Testis (tissue), 3 donors: ENCODE measurements around the gene COTL1. TPM values are rescaled to one million over a fixed set of nuclear protein-coding genes. Genes with fewer than 3 reads are reported as not detected.
"Not testable (repeated sequence)": the region's sequence is repeated elsewhere in the genome, so short reads cannot be mapped to it uniquely, and the experiment has no call there.

ENCODE experiments used
- DNase-seq: peaks from one replicate; pipeline ENCODE4 v3.0.0-alpha.2; 2019
- H3K27ac ChIP-seq, 2 donors: fragments of 200-600 bp; sonication (generic); one replicate each; pipeline ENCODE4 v1.5.1; 2019
- H3K27me3 ChIP-seq: fragments of 200-600 bp; sonication (generic); one replicate; pipeline ENCODE4 v1.5.1; 2019
- H3K36me3 ChIP-seq: fragments of 200-600 bp; sonication (generic); one replicate; pipeline ENCODE4 v1.5.1; 2017; ENCODE audit warnings: low read depth; ENCODE audit errors: missing control alignments
- H3K4me1 ChIP-seq: fragments of 200-600 bp; sonication (generic); one replicate; pipeline ENCODE4 v1.5.1; 2019
- H3K4me3 ChIP-seq, 2 donors: fragments of 200-600 bp; sonication (generic); one replicate each; pipeline ENCODE4 v1.5.1; 2017 to 2019
- H3K9me3 ChIP-seq: fragments of 200-600 bp; sonication (generic); one replicate; pipeline ENCODE4 v1.5.1; 2017
- CTCF ChIP-seq, 3 experiments: fragments of 450-650 bp in 2 of 3; fragments of 200-600 bp in 1 of 3; sonication (generic) in 1 of 3; IDR thresholded peaks; one replicate each; pipeline ENCODE4 v1.5.1; 2016 to 2019; ENCODE audit warnings: antibody characterized with exemption in 3 of 3, mild to moderate bottlenecking in 2 of 3, moderate library complexity in 1 of 3
- POLR2A ChIP-seq: fragments of 450-650 bp; IDR thresholded peaks from one replicate; pipeline ENCODE4 v1.6.1; 2017; ENCODE audit warnings: antibody characterized with exemption, mild to moderate bottlenecking, moderate library complexity
- WGBS, 2 donors: methylation state at CpG; one replicate each; pipeline ENCODE4 v1.1.5; 2018; 5-methylcytosine and 5-hydroxymethylcytosine counted together
- intact Hi-C: fragments of 100-400 bp; cut with DNase I; formaldehyde crosslinking; loops from one replicate; pipeline ENCODE4 v1.15.1; 2023; ENCODE audit warnings: low total_unique reads
- polyA plus RNA-seq: library from polyadenylated mRNA; stranded (reverse); fragments of 350-450 nt; fragmentation: Illumina TruSeq; extraction: RNeasy Lipid Tissue Mini Kit (QIAGEN cat#74804); gene quantifications from one replicate; pipeline ENCODE4 v1.2.3, GENCODE V29; 2014; ENCODE audit warnings: low read depth, low replicate concordance; ENCODE audit not compliant: insufficient read depth
- total RNA-seq, 2 donors: library from RNA; depleted of rRNA; stranded (reverse); fragments of >200 nt; gene quantifications; one replicate each; pipeline ENCODE4 v1.2.3, GENCODE V29; 2016

The COTL1 gene
- total and polyA plus RNA-seq, 3 donors from 2014 or later = 56.9 to 124 (median 61.9) TPM

DNA sequence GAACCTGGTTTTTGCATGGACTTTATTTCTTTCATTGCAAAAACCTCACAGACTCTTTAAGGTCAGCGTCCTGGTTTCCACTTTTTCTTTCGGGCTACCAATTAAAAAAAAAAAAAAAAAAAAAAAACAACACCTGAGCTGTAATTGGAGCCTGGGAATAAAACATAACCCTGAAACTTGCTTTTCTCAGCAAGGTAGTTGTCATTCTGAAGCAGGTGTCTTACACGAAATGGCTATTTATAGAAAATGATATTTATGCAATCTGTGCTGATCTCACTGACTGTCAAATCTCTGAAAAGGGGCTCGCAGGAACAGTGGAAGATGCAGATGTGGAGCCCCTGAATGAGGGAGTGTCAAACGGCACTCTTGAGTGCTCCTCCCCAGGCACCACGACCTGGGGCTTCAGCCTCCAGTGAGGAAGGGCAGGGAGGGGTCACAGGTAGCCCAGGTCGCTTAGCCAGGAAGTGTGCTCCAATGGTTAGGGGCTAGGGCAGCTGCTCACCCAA is 10.4 kb upstream of the COTL1 start:
- 76 to 82% methylated on average over 7 of the region's 7 CpGs for WGBS, 2 donors
- Histone ChIP-seq H3K9me3 (no peaks in the 10 kb centered on the region), H3K4me1 (peaks cover 9% of the 10 kb centered on the region), H3K27ac (no peak overlapping the region), H3K36me3 (no peaks in the 10 kb centered on the region), H3K4me3 (no peak overlapping the region), H3K27me3 (no peaks in the 10 kb centered on the region)
- TF ChIP-seq CTCF (IDR thresholded peaks at IDR 0.05) (no peak), POLR2A (no peak)
- DNase-seq = no peak
- intact Hi-C loops = loop anchor here (10.0 kb wide), 1 partner anchor 97 kb away; no protein-coding TSS in a partner anchor

DNA sequence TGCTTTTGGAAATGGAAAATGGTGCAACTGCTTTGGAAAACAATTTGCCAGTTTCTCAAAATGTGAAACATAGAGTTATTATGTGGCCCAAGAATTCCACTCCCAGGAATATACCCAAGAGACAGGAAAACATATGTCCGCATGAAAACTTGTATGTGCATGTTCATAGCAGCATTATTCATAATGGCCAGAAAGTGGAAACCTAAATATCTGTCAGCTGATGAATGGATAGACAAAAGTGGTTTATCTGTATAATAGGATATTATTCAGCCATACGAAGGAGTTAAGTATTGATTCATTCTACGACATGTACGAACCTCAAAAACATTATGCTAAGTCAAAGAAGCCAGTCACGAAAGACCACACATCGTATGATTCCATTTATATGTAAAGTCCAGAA is 7.7 kb upstream of the COTL1 start:
- DNase-seq = no peak
- intact Hi-C loops = loop anchor here (10.0 kb wide), 1 partner anchor 99 kb away; no protein-coding TSS in a partner anchor
- Histone ChIP-seq H3K4me3 (no peak overlapping the region), H3K27me3 (no peaks in the 10 kb centered on the region), H3K4me1 (peaks cover 3% of the 10 kb centered on the region), H3K36me3 (no peaks in the 10 kb centered on the region), H3K27ac (no peak overlapping the region), H3K9me3 (no peaks in the 10 kb centered on the region)
- no peak for TF ChIP-seq POLR2A
- TF ChIP-seq CTCF (IDR thresholded peaks at IDR 0.05) = no peak
- WGBS, 2 donors = 94 to 95% methylated on average over 6 of the region's 6 CpGs

DNA sequence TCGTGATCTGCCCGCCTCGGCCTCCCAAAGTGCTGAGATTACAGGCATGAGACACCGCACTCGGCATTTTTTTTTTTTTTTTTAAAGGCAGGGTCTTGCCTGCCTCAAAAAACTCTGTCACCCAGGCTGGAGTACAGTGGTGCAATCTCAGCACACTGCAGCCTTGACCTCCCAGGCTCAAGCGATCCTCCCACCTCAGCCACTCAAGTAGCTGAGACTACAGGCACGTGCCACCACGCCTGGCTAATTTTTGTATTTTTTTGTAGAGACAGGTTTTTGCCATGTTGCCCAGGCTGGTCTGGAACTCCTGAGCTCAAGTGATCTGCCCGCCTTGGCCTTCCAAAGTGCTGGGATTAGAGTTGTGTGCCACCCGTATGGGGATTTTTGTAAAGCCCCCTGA is 3.0 kb upstream of the COTL1 start:
- intact Hi-C loops = loop anchor here (5.0 to 10.0 kb wide), 2 partner anchors 104 to 109 kb away; no protein-coding TSS in a partner anchor
- DNase-seq = peak; percentile 56
- H3K4me1 ChIP-seq, H3K27me3 ChIP-seq, H3K36me3 ChIP-seq, H3K4me3 ChIP-seq, H3K27ac ChIP-seq, H3K9me3 ChIP-seq: not testable (repeated sequence)
- 78 to 84% methylated on average over 10 of the region's 10 CpGs for WGBS, 2 donors

DNA sequence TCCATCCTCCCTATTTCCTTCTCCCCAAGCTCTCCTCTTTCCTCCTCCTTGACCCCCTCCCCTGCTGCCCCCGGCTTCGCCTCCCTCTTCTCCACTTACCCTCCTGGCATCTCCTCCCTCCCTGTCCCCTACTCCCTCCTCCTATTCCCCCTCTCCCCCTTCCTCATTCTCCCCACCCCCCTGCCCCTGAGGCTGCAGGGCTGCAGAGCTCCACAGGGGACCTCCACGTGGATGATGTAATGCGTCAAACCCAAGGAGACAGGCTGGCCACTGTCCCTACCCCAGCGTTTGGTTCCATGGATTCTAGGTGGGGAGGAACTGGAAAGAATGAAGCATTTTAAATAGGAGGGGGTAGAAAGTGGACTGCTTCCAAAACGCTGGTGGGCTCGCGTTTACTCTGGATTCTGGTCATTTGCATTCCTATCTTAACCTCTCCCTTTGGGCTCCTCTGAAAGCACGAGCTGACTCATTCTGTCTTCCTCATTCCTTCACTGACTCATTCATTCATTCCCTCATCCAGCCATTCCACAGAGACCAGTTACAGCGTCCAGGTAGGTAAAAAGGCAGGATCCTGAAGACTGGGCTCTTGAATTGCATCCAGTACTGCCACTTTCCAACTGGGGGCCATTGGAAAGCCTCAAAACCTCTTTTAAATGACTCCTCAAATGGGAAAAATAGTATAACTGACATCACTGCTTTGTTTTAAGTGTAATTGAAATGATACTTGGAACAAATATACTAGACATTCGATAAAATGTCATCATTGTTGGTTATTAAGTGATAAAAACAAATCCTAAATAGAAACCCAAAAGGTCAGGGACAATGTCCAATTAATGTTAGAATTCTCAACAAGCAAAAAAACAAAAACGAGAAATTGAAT is 943 bp upstream of the COTL1 start:
- H3K4me1 ChIP-seq = peaks cover 20% of the 10 kb centered on the region
- TF ChIP-seq CTCF (IDR thresholded peaks at IDR 0.05) (no peak), POLR2A (no peak)
- intact Hi-C loops = no loop called here
- H3K9me3 ChIP-seq = no peaks in the 10 kb centered on the region
- H3K36me3 ChIP-seq = no peaks in the 10 kb centered on the region
- H3K27ac ChIP-seq = no peak overlapping the region
- no peak for DNase-seq
- WGBS, 2 donors = 23 to 34% methylated on average over 12 of the region's 12 CpGs
- H3K27me3 ChIP-seq = no peaks in the 10 kb centered on the region
- no peak overlapping the region for H3K4me3 ChIP-seq

DNA sequence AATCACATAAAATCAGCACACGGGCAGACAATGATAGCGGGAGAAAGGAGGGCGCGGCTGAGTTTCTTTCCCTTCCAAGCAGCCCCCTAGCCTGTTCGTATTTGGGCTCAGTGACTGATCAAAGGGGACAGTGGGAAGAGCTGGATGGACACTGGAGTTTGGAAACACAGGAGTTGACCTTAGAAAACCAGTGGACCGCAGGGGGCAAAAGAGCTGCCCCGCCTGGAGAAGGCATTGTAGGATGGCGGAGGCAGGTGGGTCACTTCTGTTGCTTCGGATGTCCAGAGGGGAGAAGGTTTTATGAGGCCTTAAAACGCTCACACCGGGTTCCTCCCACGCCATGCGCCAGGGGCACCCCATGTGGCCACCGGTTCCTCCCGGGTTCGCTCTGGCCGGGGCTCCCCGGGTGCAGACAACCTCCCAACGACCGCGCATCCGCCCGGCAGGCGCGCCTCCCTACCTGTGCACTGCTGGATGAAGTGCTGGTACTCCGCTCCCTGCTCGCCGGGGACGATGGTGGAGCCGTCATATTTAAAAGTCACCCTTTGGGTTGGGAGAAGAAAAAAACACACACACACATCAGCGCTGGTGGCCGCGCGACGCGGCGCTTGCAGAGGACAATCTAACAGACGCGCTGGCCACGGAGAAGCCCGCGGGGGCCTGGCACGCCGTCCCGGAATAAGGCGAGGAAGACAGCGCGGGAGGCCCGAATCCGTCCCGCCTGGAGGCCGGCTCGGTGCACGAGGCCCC is 662 bp downstream of the COTL1 start:
- Histone ChIP-seq H3K27me3 (no peaks in the 10 kb centered on the region), H3K27ac (peak overlapping the region in 1 of 2 donors; percentile 70), H3K36me3 (no peaks in the 10 kb centered on the region), H3K4me1 (peaks cover 27% of the 10 kb centered on the region), H3K9me3 (no peaks in the 10 kb centered on the region), H3K4me3 (peak overlapping the region; percentile 63 to 74)
- intact Hi-C loops = no loop called here
- DNase-seq = no peak
- 5 to 11% methylated on average over 44 to 53 of the region's 54 CpGs for WGBS, 2 donors
- no peak for TF ChIP-seq POLR2A
- no peak for TF ChIP-seq CTCF (IDR thresholded peaks at IDR 0.05)
